Measurements from ENCODE around the gene SLC39A11. TPM values are rescaled to one million over a fixed set of nuclear protein-coding genes. Genes with fewer than 3 reads are reported as not detected.
A peak's percentile ranks its signal among the peaks of the same experiment; 100 is the strongest.

The SLC39A11 gene
- total and polyA plus RNA-seq, 2 of the 13 experiments (the other 11 are each of a cell fraction or from before 2014, with no cell fraction given): 17.2 to 31.5 TPM

GRCh38 chr17:72631949-72632684, 460.4 kb downstream of the SLC39A11 start (continued):
- TF ChIP-seq ZMAT5 (CRISPR knock-in tag; IDR thresholded peaks at IDR 0.05; ENCODE audit: borderline replicate concordance, low read depth) (no peak), JUNB (CRISPR knock-in tag; IDR thresholded peaks at IDR 0.05; ENCODE audit: borderline replicate concordance) (peak; percentile 39; the same call in 1 of the 2 replicates), FOXP1 (IDR thresholded peaks at IDR 0.05) (no peak), FOXP1 (CRISPR knock-in tag; IDR thresholded peaks at IDR 0.05) (peak; percentile 95), ZBTB38 (CRISPR knock-in tag; IDR thresholded peaks at IDR 0.05) (peak; percentile 89), NFE2 (CRISPR knock-in tag; IDR thresholded peaks at IDR 0.05) (no peak), ZBTB40 (IDR thresholded peaks at IDR 0.05) (no peak), ZBTB40 (CRISPR knock-in tag; IDR thresholded peaks at IDR 0.05) (no peak), KIAA2018 (CRISPR knock-in tag; IDR thresholded peaks at IDR 0.05; ENCODE audit: borderline replicate concordance) (no peak), FOXA3 (CRISPR knock-in tag; IDR thresholded peaks at IDR 0.05) (peak; percentile 99), ZNF550 (CRISPR knock-in tag; IDR thresholded peaks at IDR 0.05; ENCODE audit: borderline replicate concordance) (no peak)

Data from HepG2 (cell line).